Measurements from ENCODE around the gene MRPL27. TPM values are rescaled to one million over a fixed set of nuclear protein-coding genes. Genes with fewer than 3 reads are reported as not detected.
"Not testable (repeated sequence)": the region's sequence is repeated elsewhere in the genome, so short reads cannot be mapped to it uniquely, and the experiment has no call there.

MRPL27 gene
- 89.2 and 92.5 TPM in 2 replicates for total RNA-seq

DNA sequence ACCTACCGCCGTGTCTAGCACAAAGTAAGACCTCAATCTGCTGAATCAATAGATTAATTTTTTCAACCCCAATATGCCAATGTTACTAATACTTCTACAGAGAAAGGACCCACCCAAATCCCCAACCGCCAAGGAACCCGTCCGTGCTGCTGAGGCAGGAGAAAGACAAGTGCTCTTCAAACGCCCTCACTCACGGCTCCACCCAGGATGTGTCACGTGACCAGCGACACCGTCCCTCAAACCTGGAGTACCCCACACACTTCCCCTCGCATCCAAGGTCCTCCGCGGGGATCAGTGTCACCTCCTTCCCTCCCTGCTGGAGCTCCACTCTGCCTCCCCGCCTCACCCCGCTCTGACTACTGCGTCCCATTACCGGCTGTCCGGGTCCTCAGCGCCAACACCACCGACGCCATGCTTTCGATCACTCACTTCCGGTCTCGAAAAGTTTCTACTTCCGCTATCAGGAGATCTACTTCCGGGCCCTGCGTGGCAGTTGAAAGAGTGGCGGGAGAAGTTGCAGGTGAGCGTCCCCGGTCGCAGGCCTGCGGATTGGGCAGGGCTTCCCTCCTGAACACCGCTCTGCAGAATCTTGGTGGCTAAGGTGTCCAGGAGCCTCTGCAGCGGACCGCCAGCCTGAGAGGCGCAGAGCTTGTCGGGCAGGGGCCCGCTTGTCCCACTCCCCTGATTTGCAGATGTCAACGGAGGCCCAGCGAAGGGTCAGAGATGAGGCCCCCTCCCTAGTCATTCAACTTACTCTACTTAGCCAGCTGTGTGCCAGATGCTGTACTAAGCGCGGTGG is at the start of gene MRPL27, which contains the start of gene EME1:
Gene MRPL27, minus strand, starts transcription at position 427 of the 799 bp plus-strand sequence. Its CDS starts 14 bp downstream, at position 413.
Gene EME1, plus strand, starts transcription at position 472 of the 799 bp plus-strand sequence. CDS start 1,980 bp downstream, outside the sequence.
- Histone ChIP-seq H3K4me3 (ENCODE audit: low read depth, low read length) (peak within 1 kb of the TSS; percentile 90), H3K36me3 (ENCODE audit: control insufficient read depth, insufficient read depth, low read length) (peaks cover 3% of the 10 kb centered on the region), H3K27me3 (ENCODE audit: control insufficient read depth, insufficient read depth, low read length) (no peaks in the 10 kb centered on the region)
- TF ChIP-seq, protein P1, sequence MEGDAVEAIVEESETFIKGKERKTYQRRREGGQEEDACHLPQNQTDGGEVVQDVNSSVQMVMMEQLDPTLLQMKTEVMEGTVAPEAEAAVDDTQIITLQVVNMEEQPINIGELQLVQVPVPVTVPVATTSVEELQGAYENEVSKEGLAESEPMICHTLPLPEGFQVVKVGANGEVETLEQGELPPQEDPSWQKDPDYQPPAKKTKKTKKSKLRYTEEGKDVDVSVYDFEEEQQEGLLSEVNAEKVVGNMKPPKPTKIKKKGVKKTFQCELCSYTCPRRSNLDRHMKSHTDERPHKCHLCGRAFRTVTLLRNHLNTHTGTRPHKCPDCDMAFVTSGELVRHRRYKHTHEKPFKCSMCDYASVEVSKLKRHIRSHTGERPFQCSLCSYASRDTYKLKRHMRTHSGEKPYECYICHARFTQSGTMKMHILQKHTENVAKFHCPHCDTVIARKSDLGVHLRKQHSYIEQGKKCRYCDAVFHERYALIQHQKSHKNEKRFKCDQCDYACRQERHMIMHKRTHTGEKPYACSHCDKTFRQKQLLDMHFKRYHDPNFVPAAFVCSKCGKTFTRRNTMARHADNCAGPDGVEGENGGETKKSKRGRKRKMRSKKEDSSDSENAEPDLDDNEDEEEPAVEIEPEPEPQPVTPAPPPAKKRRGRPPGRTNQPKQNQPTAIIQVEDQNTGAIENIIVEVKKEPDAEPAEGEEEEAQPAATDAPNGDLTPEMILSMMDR (IDR thresholded peaks at IDR 0.05; ENCODE audit: insufficient read depth, low read length, poor library complexity, severe bottlenecking) = no peak
- peak; percentile 56 for DNase-seq (ENCODE audit: low read depth)

DNA sequence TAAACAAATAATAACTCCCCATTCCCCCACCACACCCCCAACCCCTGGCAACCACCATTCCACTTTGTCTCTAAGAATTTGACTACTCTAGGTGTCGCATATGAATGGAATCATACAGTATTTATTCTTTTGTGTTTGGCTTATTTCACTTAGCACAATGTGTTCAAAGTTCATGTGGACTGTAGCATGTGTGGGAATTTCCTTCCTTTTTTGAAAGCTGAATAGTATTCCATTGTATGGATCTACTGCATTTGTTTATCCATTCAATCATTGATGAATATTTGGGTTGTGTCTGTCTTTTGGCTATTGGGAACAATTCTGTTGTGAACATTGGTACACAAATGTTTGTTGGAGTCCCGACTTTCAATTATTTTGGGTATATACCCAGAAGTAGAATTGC is 49.8 kb upstream of the MRPL27 start:
- DNase-seq (ENCODE audit: low read depth) = no peak
- Histone ChIP-seq H3K27me3 (ENCODE audit: control insufficient read depth, insufficient read depth, low read length) (no peaks in the 10 kb centered on the region), H3K4me3 (ENCODE audit: low read depth, low read length) (no peak overlapping the region), H3K36me3 (ENCODE audit: control insufficient read depth, insufficient read depth, low read length) (no peaks in the 10 kb centered on the region)
- TF ChIP-seq, protein P1 (IDR thresholded peaks at IDR 0.05; ENCODE audit: insufficient read depth, low read length, poor library complexity, severe bottlenecking) = no peak

DNA sequence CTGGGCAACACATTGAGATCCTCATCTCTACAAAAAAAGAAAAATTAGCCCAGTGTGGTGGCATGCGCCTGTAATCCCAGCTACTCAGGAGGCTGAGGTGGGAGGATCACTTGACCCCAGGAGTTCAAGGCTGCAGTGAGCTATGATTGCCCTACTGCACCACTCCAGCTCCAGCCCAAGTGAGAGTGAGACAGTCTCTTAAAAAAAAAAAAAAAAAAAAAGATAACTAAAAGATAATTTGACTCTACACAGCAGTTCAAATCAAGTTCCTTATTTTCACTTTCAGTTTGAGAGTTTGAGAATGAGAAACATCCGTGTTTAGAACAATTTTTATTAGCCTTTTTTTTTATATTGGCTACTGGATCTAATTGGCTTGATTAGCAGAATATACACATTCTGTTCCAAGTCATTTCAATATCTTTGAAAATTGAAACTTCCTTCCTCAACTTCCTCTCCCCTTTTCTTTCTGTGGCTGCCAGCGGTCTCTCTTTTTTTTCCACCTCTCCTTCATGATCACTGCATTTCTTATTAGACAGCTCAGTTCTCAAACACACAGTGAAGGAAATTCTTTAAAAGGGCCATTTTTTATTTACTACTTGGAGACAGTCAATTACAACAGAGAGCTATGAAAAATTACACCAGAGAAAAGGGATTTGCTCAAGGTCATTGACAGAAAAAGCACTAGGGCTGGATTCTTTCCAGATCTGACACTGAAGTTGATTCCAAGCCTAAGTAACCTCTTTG is 48.5 kb upstream of the MRPL27 start:
- no peak for DNase-seq (ENCODE audit: low read depth)
- Histone ChIP-seq H3K27me3 (ENCODE audit: control insufficient read depth, insufficient read depth, low read length) (no peaks in the 10 kb centered on the region), H3K36me3 (ENCODE audit: control insufficient read depth, insufficient read depth, low read length) (no peaks in the 10 kb centered on the region), H3K4me3 (ENCODE audit: low read depth, low read length) (no peak overlapping the region)
- TF ChIP-seq, protein P1 (IDR thresholded peaks at IDR 0.05; ENCODE audit: insufficient read depth, low read length, poor library complexity, severe bottlenecking) = no peak

DNA sequence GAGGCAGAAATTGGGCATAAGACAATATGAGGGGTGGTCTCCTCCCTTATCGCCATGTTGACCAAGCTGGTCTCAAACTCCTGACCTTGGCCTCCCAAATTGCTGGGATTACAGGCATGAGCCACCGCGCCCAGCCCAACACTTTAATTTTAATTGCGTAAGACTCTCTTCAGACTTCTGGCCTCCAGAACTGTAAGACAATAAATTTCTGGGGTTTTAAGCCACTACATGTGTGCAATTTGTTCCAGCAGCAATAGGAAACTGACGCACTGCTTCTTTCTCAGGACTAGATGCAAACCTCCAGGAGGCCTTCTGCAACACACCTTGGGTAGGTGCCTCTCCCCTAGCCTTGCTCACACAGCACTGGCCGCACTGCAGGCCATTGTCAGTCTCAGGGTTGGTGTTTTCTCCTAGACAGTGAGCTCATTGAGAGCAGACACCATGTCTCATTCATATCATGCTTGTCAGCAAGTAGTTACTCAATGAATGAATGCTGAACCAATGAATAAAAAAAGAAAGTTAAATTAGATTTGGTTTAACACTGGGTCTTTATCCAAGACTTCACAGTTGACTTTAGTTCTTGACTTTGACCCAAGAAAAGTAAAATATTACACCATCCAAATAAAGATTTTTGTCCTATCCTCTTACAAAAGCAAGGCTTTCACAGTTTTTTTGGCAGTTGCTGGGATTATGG is 47.6 kb upstream of the MRPL27 start:
- H3K4me3 ChIP-seq (ENCODE audit: low read depth, low read length) = no peak overlapping the region
- H3K27me3 ChIP-seq (ENCODE audit: control insufficient read depth, insufficient read depth, low read length) = no peaks in the 10 kb centered on the region
- H3K36me3 ChIP-seq (ENCODE audit: control insufficient read depth, insufficient read depth, low read length) = no peaks in the 10 kb centered on the region
- DNase-seq (ENCODE audit: low read depth) = no peak
- TF ChIP-seq, protein P1 (IDR thresholded peaks at IDR 0.05; ENCODE audit: insufficient read depth, low read length, poor library complexity, severe bottlenecking) = no peak

DNA sequence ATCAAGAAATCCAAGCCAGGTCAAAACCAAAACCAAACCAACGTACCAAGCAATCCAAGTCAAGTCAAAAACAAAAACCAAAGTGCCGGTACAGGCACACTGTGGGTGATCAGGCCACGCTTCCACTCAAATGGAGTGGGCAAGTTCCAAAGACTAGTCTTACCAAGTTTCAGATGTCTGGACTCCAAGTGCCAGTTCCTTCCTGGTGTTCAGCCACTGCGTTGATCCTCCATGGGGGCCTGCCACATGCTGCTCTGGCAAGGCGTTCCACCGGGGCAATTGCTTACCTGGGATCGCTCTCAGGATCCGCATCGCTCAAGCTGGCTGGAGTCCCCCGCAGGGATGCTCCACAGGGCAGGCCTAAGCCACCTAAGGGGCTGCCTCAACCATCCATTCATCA is 46.6 kb upstream of the MRPL27 start:
- not testable (repeated sequence) for H3K36me3 ChIP-seq (ENCODE audit: control insufficient read depth, insufficient read depth, low read length); DNase-seq (ENCODE audit: low read depth); H3K27me3 ChIP-seq (ENCODE audit: control insufficient read depth, insufficient read depth, low read length); H3K4me3 ChIP-seq (ENCODE audit: low read depth, low read length)

DNA sequence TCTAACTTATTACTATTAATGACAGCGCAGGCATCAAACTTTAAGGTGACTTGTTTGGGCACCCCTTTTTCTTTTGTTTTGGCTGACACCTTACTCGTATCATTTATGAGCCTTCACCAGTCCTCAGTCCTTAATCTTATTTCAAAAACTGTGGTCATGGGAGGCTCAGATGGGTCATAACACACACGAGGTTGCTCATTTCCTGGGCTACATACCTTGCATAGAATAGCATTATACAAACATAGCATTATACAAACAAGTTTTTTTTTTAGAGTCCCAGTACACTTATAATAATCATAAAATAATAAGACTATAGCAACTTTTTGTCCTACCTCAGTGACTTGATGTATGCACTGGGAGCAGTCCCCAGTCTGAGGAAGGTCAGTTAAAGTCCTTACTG is 41.8 kb upstream of the MRPL27 start:
- Histone ChIP-seq H3K27me3 (ENCODE audit: control insufficient read depth, insufficient read depth, low read length) (no peaks in the 10 kb centered on the region), H3K36me3 (ENCODE audit: control insufficient read depth, insufficient read depth, low read length) (no peaks in the 10 kb centered on the region), H3K4me3 (ENCODE audit: low read depth, low read length) (no peak overlapping the region)
- DNase-seq (ENCODE audit: low read depth) = no peak
- TF ChIP-seq, protein P1 (IDR thresholded peaks at IDR 0.05; ENCODE audit: insufficient read depth, low read length, poor library complexity, severe bottlenecking) = no peak
